Cortex of kidney (tissue), 1 donor: ENCODE results near the gene MEGF6.

Experiments used
- DNase-seq: peaks from one replicate; lab custom pipeline; 2025; lab: John Stamatoyannopoulos, UW

MEGF6 gene

DNA sequence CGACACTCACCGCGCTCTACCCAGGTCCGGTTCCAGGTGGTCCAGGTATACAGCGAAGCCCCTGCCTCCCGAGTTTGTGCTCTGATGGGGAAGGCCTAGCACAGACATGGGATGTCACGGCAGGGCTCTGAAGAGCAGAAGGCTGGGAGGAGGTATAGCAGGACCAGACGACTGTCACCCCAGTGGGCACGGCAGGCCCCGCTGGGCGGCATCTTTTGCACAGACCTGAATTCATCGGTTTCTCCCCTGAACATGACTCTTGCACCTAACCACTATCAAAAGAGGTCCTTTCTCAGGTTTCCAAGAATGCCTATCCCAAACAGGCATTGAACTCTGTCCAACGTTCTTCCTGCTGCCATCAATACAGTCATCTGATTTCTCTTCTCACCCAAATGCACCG lies 126.3 kb downstream of the MEGF6 start:
- DNase-seq: no peak

GRCh38 chr1:3483801-3484444 lies 127.4 kb downstream of the MEGF6 start:
- no peak for DNase-seq

DNA sequence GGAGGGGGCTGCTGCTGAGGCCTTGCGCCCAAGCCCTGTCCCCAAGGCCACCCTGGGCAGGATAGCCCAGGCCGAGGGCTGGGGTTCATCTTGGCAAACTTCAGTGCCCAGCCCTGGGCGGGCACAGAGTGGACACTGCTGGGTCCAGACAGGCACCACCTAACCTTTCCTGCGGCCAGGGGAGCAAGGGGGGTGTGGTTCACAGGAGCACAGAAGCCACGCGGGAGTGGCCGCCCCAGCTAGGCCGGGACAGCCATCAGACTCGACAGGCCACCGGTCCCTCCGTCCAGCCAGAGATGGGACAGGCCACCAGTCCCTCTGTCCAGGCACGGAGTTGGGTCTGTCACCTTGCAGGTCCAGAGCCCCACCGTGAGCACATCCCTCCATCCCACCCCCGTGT lies 127.9 kb downstream of the MEGF6 start:
- DNase-seq: no peak

DNA sequence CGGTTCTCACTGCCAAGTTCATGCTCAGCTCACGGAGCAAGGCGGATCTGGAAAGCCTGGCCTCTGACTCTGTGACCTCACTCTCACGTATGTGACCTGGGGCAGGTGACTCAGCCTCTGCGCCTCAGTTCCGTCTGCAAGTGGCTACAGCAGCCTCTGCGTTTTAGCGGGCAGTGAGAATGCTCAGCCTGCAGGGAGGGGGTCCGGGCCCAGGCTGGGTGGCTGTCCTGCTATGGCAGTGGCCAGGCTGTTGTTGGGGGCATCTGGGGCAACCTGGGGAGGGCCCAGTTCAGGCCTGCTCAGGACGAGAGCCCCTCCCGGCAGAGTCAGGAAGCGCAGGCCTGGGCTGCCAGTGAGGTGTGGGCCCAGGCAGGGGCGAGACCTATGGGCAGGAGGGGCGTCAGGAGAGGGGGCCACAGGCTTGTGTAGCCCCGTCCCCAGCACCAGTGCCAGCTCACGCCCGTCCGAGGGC lies 128.9 kb downstream of the MEGF6 start:
- no peak for DNase-seq

GRCh38 chr1:3481836-3482375 lies 129.4 kb downstream of the MEGF6 start:
- no peak for DNase-seq

GRCh38 chr1:3481046-3481445 lies 130.3 kb downstream of the MEGF6 start:
- DNase-seq: no peak

DNA sequence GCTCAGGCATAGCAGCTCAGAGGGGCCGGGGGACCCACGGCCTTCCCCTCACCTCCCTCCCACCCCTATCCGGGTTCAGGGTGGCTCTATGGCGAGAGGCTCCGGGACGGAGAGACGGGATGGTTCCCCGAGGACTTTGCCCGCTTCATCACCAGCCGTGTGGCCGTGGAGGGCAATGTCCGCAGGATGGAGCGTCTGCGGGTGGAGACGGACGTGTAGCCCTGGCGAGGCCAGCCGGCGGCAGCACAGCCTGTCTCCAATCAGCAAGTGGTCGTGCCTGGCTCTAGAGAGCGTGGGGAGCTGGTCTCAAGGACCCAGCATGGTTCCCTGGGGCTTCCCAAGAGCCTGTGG lies 131.0 kb downstream of the MEGF6 start:
- no peak for DNase-seq

GRCh38 chr1:3479511-3480368 lies 131.6 kb downstream of the MEGF6 start:
- DNase-seq: no peak

- no peak for DNase-seq
Observed at GRCh38 chr1:3478187-3478586, 133.1 kb downstream of the MEGF6 start.

DNA sequence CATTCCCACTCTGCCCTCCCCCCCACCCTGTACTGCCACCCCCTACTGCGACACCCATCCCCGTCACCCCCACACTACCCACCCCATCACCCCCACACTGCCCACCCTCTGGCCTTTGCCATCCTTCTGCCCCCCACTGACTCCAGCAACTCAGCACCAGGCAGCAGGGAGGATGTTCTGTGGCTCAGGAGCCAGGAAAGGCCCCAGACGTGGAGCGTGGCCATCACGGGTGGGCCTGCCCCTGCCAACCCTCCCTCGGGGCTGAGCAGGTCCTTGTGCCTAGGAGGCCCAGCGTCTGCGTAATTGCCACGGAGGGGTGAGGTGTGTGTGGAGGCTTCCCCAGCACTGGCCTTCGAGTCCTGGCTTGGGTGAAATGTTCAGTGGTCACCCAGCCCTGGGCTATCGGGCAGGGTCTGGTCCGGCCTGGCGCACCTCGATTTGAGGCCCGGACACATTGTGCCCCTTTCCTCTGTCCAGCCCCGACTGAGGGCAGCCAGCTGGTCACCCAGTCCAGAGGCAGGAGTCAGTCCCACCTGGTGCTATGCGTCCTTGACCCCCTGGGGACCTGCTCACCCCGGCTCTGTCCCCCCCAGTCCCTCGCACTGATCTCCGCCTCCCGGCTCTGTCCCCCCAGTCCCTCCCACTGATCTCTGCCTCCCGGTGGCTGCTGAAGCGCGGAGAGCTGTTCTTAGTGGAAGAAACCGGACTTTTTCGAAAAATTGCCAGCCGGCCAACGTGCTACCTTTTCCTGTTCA lies 133.9 kb downstream of the MEGF6 start:
- no peak for DNase-seq

DNA sequence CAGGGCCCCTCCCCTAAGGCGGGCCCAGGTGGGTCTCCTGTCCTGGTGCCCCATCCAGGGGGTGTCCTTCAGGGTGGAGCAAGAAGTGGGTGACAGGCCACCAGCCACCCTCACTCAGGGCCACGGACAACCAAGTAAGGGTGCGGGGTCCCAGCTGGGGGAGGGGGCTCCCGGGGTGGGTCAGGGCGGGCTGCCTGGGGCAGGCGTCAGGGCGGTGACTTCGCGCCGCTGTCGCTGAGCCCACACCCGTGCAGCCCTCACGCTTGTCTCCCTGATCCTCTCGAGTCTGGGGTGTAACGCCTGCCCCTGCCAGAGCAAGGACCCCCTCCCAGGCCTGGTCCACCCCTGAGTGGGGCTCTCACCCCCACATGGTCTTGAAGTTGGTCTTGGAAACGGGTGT lies 134.6 kb downstream of the MEGF6 start:
- no peak for DNase-seq

GRCh38 chr1:3475839-3476573 lies 135.3 kb downstream of the MEGF6 start:
- no peak for DNase-seq

DNA sequence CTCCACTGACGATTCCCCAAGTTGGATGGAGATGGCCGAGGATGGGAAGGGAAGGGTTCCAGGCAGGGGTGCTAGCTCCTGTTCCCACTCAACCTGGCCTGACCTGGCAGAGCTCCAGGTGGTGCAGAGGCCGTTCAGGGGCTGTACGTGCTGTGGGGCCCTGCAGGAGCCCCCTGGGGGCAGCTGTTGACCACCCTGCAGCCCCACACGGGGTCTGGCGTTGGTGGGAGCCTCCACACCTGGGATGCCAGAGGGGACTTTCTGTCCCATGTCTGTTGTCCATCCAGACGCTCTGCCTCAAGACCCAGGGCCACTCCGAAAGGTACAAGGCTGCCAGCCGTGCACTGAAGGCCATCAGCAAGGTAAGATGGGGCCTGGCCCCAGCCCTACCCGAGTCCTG lies 136.9 kb downstream of the MEGF6 start:
- DNase-seq: no peak

GRCh38 chr1:3474016-3474415 lies 137.3 kb downstream of the MEGF6 start:
- no peak for DNase-seq

- DNase-seq: no peak
Observed at GRCh38 chr1:3473381-3473844, 137.9 kb downstream of the MEGF6 start.

- no peak for DNase-seq
Observed at GRCh38 chr1:3472906-3473305, 138.4 kb downstream of the MEGF6 start.

DNA sequence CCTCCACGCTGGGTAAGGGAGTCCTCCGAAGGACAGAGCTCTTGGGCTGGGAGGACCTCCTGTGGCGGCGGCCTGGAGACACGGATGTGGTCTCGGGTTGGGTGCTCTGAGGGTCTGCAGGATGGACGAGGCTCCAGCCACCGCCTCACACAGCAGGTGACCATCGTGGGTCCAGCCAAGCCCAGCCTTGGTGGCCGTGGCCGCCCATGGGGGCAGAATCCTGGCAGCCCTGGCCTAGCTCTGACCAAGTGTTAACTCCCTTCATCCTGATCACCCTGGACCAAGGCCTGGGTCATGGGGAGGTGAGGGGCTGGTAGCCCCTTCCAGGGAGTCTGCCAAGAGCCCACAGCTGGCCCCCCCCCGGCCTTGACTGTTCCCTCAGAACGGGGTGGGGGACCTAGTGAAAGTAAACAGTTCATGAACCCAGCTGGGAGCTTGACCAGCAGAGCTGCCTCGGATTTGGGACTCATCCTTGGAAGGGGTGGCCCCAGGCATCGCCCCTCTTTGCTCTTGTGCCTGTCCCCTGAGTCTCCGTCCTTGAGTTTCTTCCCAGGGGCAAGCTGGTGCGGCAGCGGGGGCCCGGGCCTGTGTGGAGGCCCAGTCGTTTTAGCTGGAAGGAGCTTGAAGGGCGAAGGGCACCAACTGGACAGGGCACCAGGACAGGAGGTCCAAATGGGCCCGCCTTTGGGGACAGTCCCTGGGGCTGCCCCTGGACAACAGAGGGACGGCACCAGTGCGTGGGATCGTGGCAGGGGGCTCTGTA lies 139.0 kb downstream of the MEGF6 start:
- DNase-seq: no peak

- DNase-seq: no peak
Observed at GRCh38 chr1:3471356-3472087, 139.8 kb downstream of the MEGF6 start.

- DNase-seq: no peak
Observed at GRCh38 chr1:3470650-3471355, 140.5 kb downstream of the MEGF6 start.
